ENCODE results near the gene AKNA. TPM values are rescaled to one million over a fixed set of nuclear protein-coding genes. Genes with fewer than 3 reads are reported as not detected.

Gene AKNA
- total RNA-seq, 2 experiments from 2014 or later = 61.4 to 203 TPM

DNA sequence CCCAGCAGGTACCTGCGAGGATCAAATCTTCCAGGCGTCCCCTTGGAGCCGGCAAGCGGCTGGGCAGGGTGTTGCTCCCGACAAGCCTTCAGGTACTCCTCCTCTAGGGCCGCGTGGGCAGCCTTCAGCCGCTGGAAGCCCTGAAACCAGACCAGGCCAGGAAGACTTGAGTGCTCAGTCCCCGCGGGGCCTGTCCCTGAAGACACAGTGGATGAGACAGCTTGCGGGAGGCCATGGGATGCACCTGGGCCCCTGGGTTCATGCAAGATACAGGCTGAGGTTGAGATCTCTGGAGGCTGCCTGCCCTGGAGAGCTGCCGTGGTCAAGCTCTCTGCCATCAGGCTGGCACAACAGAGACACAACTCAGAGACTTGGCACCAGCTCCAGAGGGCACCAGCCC lies 25.4 kb downstream of the AKNA start:
- DNase-seq (ENCODE audit: low spot score) = no peak
- no TSS peak for BruUV-seq (replicated peaks)
- Histone ChIP-seq H4K20me1 (ENCODE audit: insufficient read depth, low read length) (no peaks in the 10 kb centered on the region), H3K27ac (ENCODE audit: low read depth, low read length, poor library complexity, severe bottlenecking) (peak overlapping the region; percentile 69), H2AFZ (ENCODE audit: low read length) (no peak overlapping the region), H3K4me3 (ENCODE audit: low read depth, low read length, poor library complexity, severe bottlenecking) (no peak overlapping the region), H3K9me2 (ENCODE audit: insufficient read depth, low read length) (no peaks in the 10 kb centered on the region), H3K79me2 (ENCODE audit: insufficient read depth, low read depth, low read length) (peaks cover 15% of the 10 kb centered on the region; the same call in 1 of the 2 replicates), H3K9me3 (ENCODE audit: low read length) (no peaks in the 10 kb centered on the region), H3K4me1 (ENCODE audit: insufficient read depth, low read length, poor library complexity, severe bottlenecking) (peaks cover 47% of the 10 kb centered on the region), H3K36me3 (ENCODE audit: insufficient read depth, low read length) (peaks cover 93% of the 10 kb centered on the region), H3K4me2 (ENCODE audit: low read length) (no peak overlapping the region)
- ChIA-PET CTCF (ENCODE audit: unreplicated experiment) (no interaction called here), POLR2A (interaction anchor here (1.6 to 12.9 kb wide), 4 partner anchors 9 to 34 kb away, joined by 3 to 275 read pairs (median 7); partner anchors contain the start of gene AKNA)
- TF ChIP-seq CTCF (conservative IDR thresholded peaks at IDR 0.05; ENCODE audit: low read length) (no peak), EZH2phosphoT487 (IDR thresholded peaks at IDR 0.05; ENCODE audit: borderline replicate concordance, low read depth, low read length) (no peak)
- intact Hi-C loops (cut with micrococcal nuclease; ENCODE audit: unreplicated experiment) = no loop called here

- BruUV-seq (replicated peaks) = no TSS peak
- H3K4me2 ChIP-seq (ENCODE audit: low read length) = no peak overlapping the region
- no peaks in the 10 kb centered on the region for H3K9me3 ChIP-seq (ENCODE audit: low read length)
- no peaks in the 10 kb centered on the region for H3K9me2 ChIP-seq (ENCODE audit: insufficient read depth, low read length)
- H3K4me1 ChIP-seq (ENCODE audit: insufficient read depth, low read length, poor library complexity, severe bottlenecking) = peaks cover 38% of the 10 kb centered on the region
- H3K4me3 ChIP-seq (ENCODE audit: low read depth, low read length, poor library complexity, severe bottlenecking) = no peak overlapping the region
- CTCF ChIA-PET (ENCODE audit: unreplicated experiment) = interaction anchor here (0.6 kb wide), 1 partner anchor 25 kb away, joined by 3 read pairs; no protein-coding TSS in a partner anchor
- H3K79me2 ChIP-seq (ENCODE audit: insufficient read depth, low read depth, low read length) = peaks cover 15% of the 10 kb centered on the region; the same call in 1 of the 2 replicates
- no peak overlapping the region for H2AFZ ChIP-seq (ENCODE audit: low read length)
- intact Hi-C loops (cut with micrococcal nuclease; ENCODE audit: unreplicated experiment) = no loop called here
- H3K27ac ChIP-seq (ENCODE audit: low read depth, low read length, poor library complexity, severe bottlenecking) = no peak overlapping the region
- POLR2A ChIA-PET = interaction anchor here (1.6 to 1.9 kb wide), 3 partner anchors 9 to 34 kb away, joined by 3 to 10 read pairs (median 4); no protein-coding TSS in a partner anchor
- no peaks in the 10 kb centered on the region for H4K20me1 ChIP-seq (ENCODE audit: insufficient read depth, low read length)
- DNase-seq (ENCODE audit: low spot score) = no peak
- TF ChIP-seq EZH2phosphoT487 (IDR thresholded peaks at IDR 0.05; ENCODE audit: borderline replicate concordance, low read depth, low read length) = no peak
- no peak for TF ChIP-seq CTCF (conservative IDR thresholded peaks at IDR 0.05; ENCODE audit: low read length)
- H3K36me3 ChIP-seq (ENCODE audit: insufficient read depth, low read length) = peaks cover 97% of the 10 kb centered on the region
These were observed 26.2 kb downstream of the AKNA start for GRCh38 chr9:114361542-114361941.

GRCh38 chr9:114359801-114360200 lies 28.0 kb downstream of the AKNA start:
- no peak overlapping the region for H3K4me2 ChIP-seq (ENCODE audit: low read length)
- intact Hi-C loops (cut with micrococcal nuclease; ENCODE audit: unreplicated experiment) = no loop called here
- H3K9me2 ChIP-seq (ENCODE audit: insufficient read depth, low read length) = no peaks in the 10 kb centered on the region
- CTCF ChIA-PET (ENCODE audit: unreplicated experiment) = no interaction called here
- POLR2A ChIA-PET = no interaction called here
- BruUV-seq (replicated peaks) = no TSS peak
- H3K79me2 ChIP-seq (ENCODE audit: insufficient read depth, low read depth, low read length) = peaks cover 5% of the 10 kb centered on the region; the same call in 1 of the 2 replicates
- no peaks in the 10 kb centered on the region for H3K9me3 ChIP-seq (ENCODE audit: low read length)
- TF ChIP-seq CTCF (conservative IDR thresholded peaks at IDR 0.05; ENCODE audit: low read length) = no peak
- TF ChIP-seq EZH2phosphoT487 (IDR thresholded peaks at IDR 0.05; ENCODE audit: borderline replicate concordance, low read depth, low read length) = no peak
- H3K27ac ChIP-seq (ENCODE audit: low read depth, low read length, poor library complexity, severe bottlenecking) = no peak overlapping the region
- peaks cover 100% of the 10 kb centered on the region for H3K36me3 ChIP-seq (ENCODE audit: insufficient read depth, low read length)
- H3K4me1 ChIP-seq (ENCODE audit: insufficient read depth, low read length, poor library complexity, severe bottlenecking) = peaks cover 21% of the 10 kb centered on the region
- H4K20me1 ChIP-seq (ENCODE audit: insufficient read depth, low read length) = no peaks in the 10 kb centered on the region
- no peak overlapping the region for H2AFZ ChIP-seq (ENCODE audit: low read length)
- no peak overlapping the region for H3K4me3 ChIP-seq (ENCODE audit: low read depth, low read length, poor library complexity, severe bottlenecking)
- no peak for DNase-seq (ENCODE audit: low spot score)
